ENCODE data around the gene TMEM209. TPM values are rescaled to one million over a fixed set of nuclear protein-coding genes. Genes with fewer than 3 reads are reported as not detected.

TMEM209 gene
- total RNA-seq, 2 donors from 2014 or later: 7.6 to 12.2 TPM

GRCh38 chr7:130216750-130217149 is 11.5 kb upstream of the TMEM209 start:
- ATAC-seq (no peak), DNase-seq (no peak)
- WGBS, 2 donors: 73 to 94% methylated on average over 1 of the region's 1 CpG

GRCh38 chr7:130216025-130216424 is 10.8 kb upstream of the TMEM209 start:
- Histone ChIP-seq H3K27me3 (no peaks in the 10 kb centered on the region), H3K4me1 (no peaks in the 10 kb centered on the region), H3K36me3 (replicated peaks in 1 of 2; ENCODE audit: insufficient read depth in 1 of 2, low read depth in 2 of 2) (no peaks in the 10 kb centered on the region), H3K4me3 (no peak overlapping the region), H3K27ac (no peak overlapping the region), H3K9me3 (no peaks in the 10 kb centered on the region)
- ATAC-seq (no peak), DNase-seq (no peak)
- intact Hi-C loops (cut with DNase I): no loop called here
- WGBS, 2 donors: 87 to 92% methylated on average over 9 of the region's 9 CpGs
- no peak for TF ChIP-seq POLR2A (IDR thresholded peaks at IDR 0.05)

More at GRCh38 chr7:130216750-130217149, 11.5 kb upstream of the TMEM209 start:
- Histone ChIP-seq H3K4me3 (no peak overlapping the region), H3K36me3 (replicated peaks in 1 of 2; ENCODE audit: insufficient read depth in 1 of 2, low read depth in 2 of 2) (no peaks in the 10 kb centered on the region), H3K27ac (no peak overlapping the region), H3K4me1 (no peaks in the 10 kb centered on the region), H3K9me3 (no peaks in the 10 kb centered on the region), H3K27me3 (no peaks in the 10 kb centered on the region)
- intact Hi-C loops (cut with DNase I): no loop called here
- TF ChIP-seq CTCF (IDR thresholded peaks at IDR 0.05): no peak
- TF ChIP-seq POLR2A (IDR thresholded peaks at IDR 0.05): no peak

GRCh38 chr7:130213828-130214227 is 8.6 kb upstream of the TMEM209 start:
- no peaks in the 10 kb centered on the region for H3K4me1 ChIP-seq
- H3K9me3 ChIP-seq: no peaks in the 10 kb centered on the region
- no peaks in the 10 kb centered on the region for H3K27me3 ChIP-seq
- no peak overlapping the region for H3K27ac ChIP-seq
- ATAC-seq (no peak), DNase-seq (no peak)
- TF ChIP-seq CTCF (IDR thresholded peaks at IDR 0.05) (no peak), POLR2A (IDR thresholded peaks at IDR 0.05) (no peak)
- no peak overlapping the region for H3K4me3 ChIP-seq
- intact Hi-C loops (cut with DNase I): no loop called here
- H3K36me3 ChIP-seq (replicated peaks in 1 of 2; ENCODE audit: insufficient read depth in 1 of 2, low read depth in 2 of 2): no peaks in the 10 kb centered on the region
- 52 to 94% methylated on average over 1 of the region's 1 CpG for WGBS, 2 donors

- no peak for ATAC-seq
- Histone ChIP-seq H3K9me3 (no peaks in the 10 kb centered on the region), H3K4me3 (no peak overlapping the region), H3K27ac (no peak overlapping the region), H3K4me1 (peaks cover 5% of the 10 kb centered on the region), H3K36me3 (replicated peaks in 1 of 2; ENCODE audit: insufficient read depth in 1 of 2, low read depth in 2 of 2) (no peaks in the 10 kb centered on the region), H3K27me3 (no peaks in the 10 kb centered on the region)
- intact Hi-C loops (cut with DNase I): no loop called here
- TF ChIP-seq POLR2A (IDR thresholded peaks at IDR 0.05) (no peak), CTCF (IDR thresholded peaks at IDR 0.05) (no peak)
- WGBS, 2 donors: 56 to 67% methylated on average over 5 of the region's 5 CpGs
- no peak for DNase-seq
Observed at GRCh38 chr7:130210181-130210935, 5.2 kb upstream of the TMEM209 start.

- Histone ChIP-seq H3K27ac (no peak overlapping the region), H3K4me3 (no peak overlapping the region), H3K27me3 (no peaks in the 10 kb centered on the region), H3K36me3 (replicated peaks in 1 of 2; ENCODE audit: insufficient read depth in 1 of 2, low read depth in 2 of 2) (no peaks in the 10 kb centered on the region), H3K4me1 (peaks cover 15% of the 10 kb centered on the region), H3K9me3 (no peaks in the 10 kb centered on the region)
- intact Hi-C loops (cut with DNase I): no loop called here
- ATAC-seq: no peak
- TF ChIP-seq CTCF (IDR thresholded peaks at IDR 0.05) (no peak), POLR2A (IDR thresholded peaks at IDR 0.05) (no peak)
- no peak for DNase-seq
- WGBS, 2 donors: 87 to 88% methylated on average over 2 of the region's 2 CpGs
Observed at GRCh38 chr7:130208516-130208915, 3.3 kb upstream of the TMEM209 start.

Data from body of pancreas (tissue), 4 donors.